GM10847 (cell line): ENCODE results near the gene AMD1.

Experiments
- POLR2A ChIP-seq: IDR thresholded peaks from 2 replicates; pipeline ENCODE4 v1.6.1; 2011; ENCODE audit not compliant: insufficient read length; ENCODE audit errors: extremely low read depth

The AMD1 gene

GRCh38 chr6:110873981-110874879 is at the start of gene AMD1:
TSS of gene AMD1 (plus strand) at chr6:110874785. CDS start at chr6:110875106, 321 bp downstream.
- TF ChIP-seq POLR2A = peak; percentile 99

GRCh38 chr6:110826236-110827129 is 48.1 kb upstream of the AMD1 start:
- TF ChIP-seq POLR2A = no peak

- no peak for TF ChIP-seq POLR2A
Measured at GRCh38 chr6:110828396-110828795, 46.2 kb upstream of the AMD1 start.

GRCh38 chr6:110831405-110831804 is 43.2 kb upstream of the AMD1 start:
- no peak for TF ChIP-seq POLR2A

- no peak for TF ChIP-seq POLR2A
Measured at GRCh38 chr6:110833831-110834230, 40.8 kb upstream of the AMD1 start.

- TF ChIP-seq POLR2A = no peak
Measured at GRCh38 chr6:110841266-110841665, 33.3 kb upstream of the AMD1 start.

GRCh38 chr6:110849781-110850180 is 24.8 kb upstream of the AMD1 start:
- no peak for TF ChIP-seq POLR2A

GRCh38 chr6:110852773-110853172 is 21.8 kb upstream of the AMD1 start:
- TF ChIP-seq POLR2A = no peak

GRCh38 chr6:110853754-110854477 is 20.7 kb upstream of the AMD1 start:
- TF ChIP-seq POLR2A = no peak

- TF ChIP-seq POLR2A = no peak
Measured at GRCh38 chr6:110856296-110856695, 18.3 kb upstream of the AMD1 start.

- TF ChIP-seq POLR2A = no peak
Measured at GRCh38 chr6:110858016-110858415, 16.6 kb upstream of the AMD1 start.

- TF ChIP-seq POLR2A = no peak
Measured at GRCh38 chr6:110858562-110859214, 15.9 kb upstream of the AMD1 start.

- TF ChIP-seq POLR2A = no peak
Measured at GRCh38 chr6:110859335-110859792, 15.2 kb upstream of the AMD1 start.

- TF ChIP-seq POLR2A = no peak
Measured at GRCh38 chr6:110864824-110865223, 9.8 kb upstream of the AMD1 start.
